ENCODE results near the gene PTPRCAP. TPM values are rescaled to one million over a fixed set of nuclear protein-coding genes. Genes with fewer than 3 reads are reported as not detected.

The PTPRCAP gene
- total and polyA plus RNA-seq, 9 of the 15 experiments (the other 6 are each of a cell fraction or from before 2014, with no cell fraction given), result 0.22 to 2.0 (median 1.1) TPM; not detected in 4

DNA sequence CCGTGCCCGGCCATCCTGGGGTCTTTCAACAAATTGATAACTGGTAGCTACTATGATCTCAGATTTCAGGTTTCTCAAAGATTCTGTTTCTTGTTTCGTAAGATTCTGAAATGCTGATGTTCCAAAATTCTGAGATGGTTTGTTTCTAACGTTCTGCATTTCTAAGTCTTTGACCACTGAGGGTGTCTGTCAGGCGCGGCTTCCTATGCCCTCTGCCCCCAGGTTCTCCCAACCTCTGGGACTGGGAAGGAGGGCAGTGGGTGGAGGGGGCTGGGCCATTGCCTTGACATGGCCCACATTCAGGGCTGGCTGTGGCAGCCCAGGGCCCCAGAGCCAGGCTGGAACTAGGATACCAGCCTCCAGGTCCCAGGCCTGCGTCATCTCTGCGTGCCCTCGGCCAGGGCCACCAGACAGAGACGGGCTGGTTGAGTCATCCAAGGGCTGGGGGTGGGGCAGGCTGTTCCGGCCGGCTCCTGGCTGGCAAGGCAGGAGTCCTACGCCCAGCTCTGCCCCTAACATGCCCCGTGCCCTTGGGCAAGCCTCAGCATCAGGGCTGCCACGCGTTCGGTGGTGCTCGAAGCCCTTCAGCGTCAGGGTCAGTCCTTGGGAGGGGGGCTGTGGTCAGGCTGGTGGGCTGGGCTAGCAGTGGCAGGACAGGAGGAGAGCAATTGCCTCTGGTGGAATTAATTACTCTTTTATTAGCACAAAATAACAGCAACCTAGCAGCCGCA, 26.4 kb upstream of the PTPRCAP start (continued):
- TF ChIP-seq PRPF4 (IDR thresholded peaks at IDR 0.05; ENCODE audit: insufficient read depth, low read depth, low read length, poor library complexity, severe bottlenecking) (no peak), GABPB1 (CRISPR knock-in tag; IDR thresholded peaks at IDR 0.05) (peak; percentile 62; the same call in 1 of the 2 replicates), CREM (IDR thresholded peaks at IDR 0.05; ENCODE audit: low read depth) (peak; percentile 99), BDP1 (IDR thresholded peaks at IDR 0.05; ENCODE audit: insufficient read depth, insufficient read length) (no peak), FOXO4 (CRISPR knock-in tag; IDR thresholded peaks at IDR 0.05) (0 out of 2 replicates have a peak, but pooled peaks have one; percentile 37), ZNF717 (CRISPR knock-in tag; IDR thresholded peaks at IDR 0.05) (peak; percentile 81; the same call in 1 of the 2 replicates), EP400 (IDR thresholded peaks at IDR 0.05) (peak; percentile 57), ZNF133 (CRISPR knock-in tag; IDR thresholded peaks at IDR 0.05) (no peak), SMAD2 (IDR thresholded peaks at IDR 0.05; ENCODE audit: low read depth, low read length) (no peak), XRCC4 (IDR thresholded peaks at IDR 0.05; ENCODE audit: extremely low read depth, insufficient read depth, insufficient read length) (no peak), ARID1B (IDR thresholded peaks at IDR 0.05) (peak; percentile 55), E2F3 (CRISPR knock-in tag; IDR thresholded peaks at IDR 0.05) (peak; percentile 29; the same call in 1 of the 2 replicates), YY1 (IDR thresholded peaks at IDR 0.05; ENCODE audit: borderline replicate concordance in 1 of 3, control insufficient read depth in 1 of 3, extremely low read depth in 1 of 3, insufficient read depth in 3 of 3, insufficient read length in 1 of 3, insufficient replicate concordance in 2 of 3, low read depth in 1 of 3, low read length in 2 of 3) (peak in 1 of 3 experiments; percentile 52), ELF1 (tag; IDR thresholded peaks at IDR 0.05) (no peak)
- TF ChIP-seq, protein P1, sequence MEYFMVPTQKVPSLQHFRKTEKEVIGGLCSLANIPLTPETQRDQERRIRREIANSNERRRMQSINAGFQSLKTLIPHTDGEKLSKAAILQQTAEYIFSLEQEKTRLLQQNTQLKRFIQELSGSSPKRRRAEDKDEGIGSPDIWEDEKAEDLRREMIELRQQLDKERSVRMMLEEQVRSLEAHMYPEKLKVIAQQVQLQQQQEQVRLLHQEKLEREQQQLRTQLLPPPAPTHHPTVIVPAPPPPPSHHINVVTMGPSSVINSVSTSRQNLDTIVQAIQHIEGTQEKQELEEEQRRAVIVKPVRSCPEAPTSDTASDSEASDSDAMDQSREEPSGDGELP (CRISPR knock-in tag; IDR thresholded peaks at IDR 0.05; ENCODE audit: borderline replicate concordance), result peak; percentile 76
- TF ChIP-seq, protein P2, sequence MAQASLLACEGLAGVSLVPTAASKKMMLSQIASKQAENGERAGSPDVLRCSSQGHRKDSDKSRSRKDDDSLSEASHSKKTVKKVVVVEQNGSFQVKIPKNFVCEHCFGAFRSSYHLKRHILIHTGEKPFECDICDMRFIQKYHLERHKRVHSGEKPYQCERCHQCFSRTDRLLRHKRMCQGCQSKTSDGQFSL (CRISPR knock-in tag; IDR thresholded peaks at IDR 0.05), result no peak
- TF ChIP-seq, protein P2 (tag; IDR thresholded peaks at IDR 0.05), result 0 out of 4 replicates have a peak, but pooled peaks of 1 of the 2 experiments have one; percentile 43
- TF ChIP-seq, protein P3, sequence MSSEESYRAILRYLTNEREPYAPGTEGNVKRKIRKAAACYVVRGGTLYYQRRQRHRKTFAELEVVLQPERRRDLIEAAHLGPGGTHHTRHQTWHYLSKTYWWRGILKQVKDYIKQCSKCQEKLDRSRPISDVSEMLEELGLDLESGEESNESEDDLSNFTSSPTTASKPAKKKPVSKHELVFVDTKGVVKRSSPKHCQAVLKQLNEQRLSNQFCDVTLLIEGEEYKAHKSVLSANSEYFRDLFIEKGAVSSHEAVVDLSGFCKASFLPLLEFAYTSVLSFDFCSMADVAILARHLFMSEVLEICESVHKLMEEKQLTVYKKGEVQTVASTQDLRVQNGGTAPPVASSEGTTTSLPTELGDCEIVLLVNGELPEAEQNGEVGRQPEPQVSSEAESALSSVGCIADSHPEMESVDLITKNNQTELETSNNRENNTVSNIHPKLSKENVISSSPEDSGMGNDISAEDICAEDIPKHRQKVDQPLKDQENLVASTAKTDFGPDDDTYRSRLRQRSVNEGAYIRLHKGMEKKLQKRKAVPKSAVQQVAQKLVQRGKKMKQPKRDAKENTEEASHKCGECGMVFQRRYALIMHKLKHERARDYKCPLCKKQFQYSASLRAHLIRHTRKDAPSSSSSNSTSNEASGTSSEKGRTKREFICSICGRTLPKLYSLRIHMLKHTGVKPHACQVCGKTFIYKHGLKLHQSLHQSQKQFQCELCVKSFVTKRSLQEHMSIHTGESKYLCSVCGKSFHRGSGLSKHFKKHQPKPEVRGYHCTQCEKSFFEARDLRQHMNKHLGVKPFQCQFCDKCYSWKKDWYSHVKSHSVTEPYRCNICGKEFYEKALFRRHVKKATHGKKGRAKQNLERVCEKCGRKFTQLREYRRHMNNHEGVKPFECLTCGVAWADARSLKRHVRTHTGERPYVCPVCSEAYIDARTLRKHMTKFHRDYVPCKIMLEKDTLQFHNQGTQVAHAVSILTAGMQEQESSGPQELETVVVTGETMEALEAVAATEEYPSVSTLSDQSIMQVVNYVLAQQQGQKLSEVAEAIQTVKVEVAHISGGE (CRISPR knock-in tag; IDR thresholded peaks at IDR 0.05), result peak in 2 of 3 experiments; percentile 21 to 34; a peak in 1 of 6 replicates
